Aorta (tissue), 5 donors: Measurements from ENCODE around the gene BANK1. TPM values are rescaled to one million over a fixed set of nuclear protein-coding genes. Genes with fewer than 3 reads are reported as not detected.

ENCODE experiments used
- ATAC-seq: fragments of 200-7000 bp; cut with Tn5 transposase; one replicate; pipeline ENCODE4 v1.9.1; 2022; ENCODE audit warnings: moderate library complexity; ENCODE audit not compliant: low FRiP score
- DNase-seq, 2 donors: peaks; one replicate each; pipeline ENCODE4 v3.0.0-alpha.2; 2020
- H3K27ac ChIP-seq, 2 donors: one replicate each; pipeline ENCODE4 v1.5.1; 2013; ENCODE audit warnings: low read length in 2 of 2, mild to moderate bottlenecking in 2 of 2, moderate library complexity in 2 of 2, control low read depth in 1 of 2, inconsistent platforms in 1 of 2, low read depth in 1 of 2
- H3K27me3 ChIP-seq, 2 donors: one replicate each; pipeline ENCODE4 v1.6.1; 2013; ENCODE audit warnings: control low read depth in 1 of 2, low read length in 1 of 2, mild to moderate bottlenecking in 1 of 2, moderate library complexity in 1 of 2; ENCODE audit not compliant: insufficient read depth in 2 of 2, control insufficient read depth in 1 of 2
- H3K36me3 ChIP-seq, 2 donors: one replicate each; pipeline ENCODE4 v1.6.1; 2013; ENCODE audit warnings: control low read depth in 1 of 2, low read length in 1 of 2, mild to moderate bottlenecking in 1 of 2; ENCODE audit not compliant: insufficient read depth in 2 of 2, control insufficient read depth in 1 of 2
- H3K4me1 ChIP-seq, 2 donors: one replicate each; pipeline ENCODE4 v1.6.1; 2013; ENCODE audit warnings: low read length in 2 of 2, control low read depth in 1 of 2, mild to moderate bottlenecking in 1 of 2, moderate library complexity in 1 of 2; ENCODE audit not compliant: insufficient read depth in 2 of 2, control insufficient read depth in 1 of 2
- H3K4me3 ChIP-seq, 2 donors: one replicate each; pipeline ENCODE4 v1.5.1; 2013; ENCODE audit warnings: low read length in 2 of 2, control low read depth in 1 of 2, mild to moderate bottlenecking in 1 of 2
- H3K9me3 ChIP-seq: one replicate; pipeline ENCODE4 v1.6.1; 2013; ENCODE audit warnings: mild to moderate bottlenecking, low read length; ENCODE audit not compliant: control insufficient read depth
- WGBS, 2 donors: extraction: QIAGEN DNeasy Blood & Tissue Kit; methylation state at CpG; one replicate each; pipeline ENCODE4 v1.1.7; 2013; 5-methylcytosine and 5-hydroxymethylcytosine counted together
- intact Hi-C, 2 donors: fragments of 100-400 bp; cut with DNase I; formaldehyde crosslinking; loops; one replicate each; pipeline versions ENCODE4 v1.14.2 to v1.15.0; 2022
- polyA plus RNA-seq, 2 donors: library from polyadenylated mRNA; stranded (reverse); fragments of 200-250 nt; gene quantifications; one replicate each; pipeline ENCODE4 v1.2.3, GENCODE V29; 2013
- total RNA-seq, 2 donors: library from RNA; stranded (reverse); fragmentation: NEBNext Ultra II Directional; extraction: Animal tissue kit (Norgen Biotek cat#: 25700); gene quantifications; one replicate each; pipeline ENCODE4 v1.2.1, GENCODE V29; 2021
- donor health status: healthy with polysubstance abuse.
- donor health status: Bipolar disorder and iron deficiency.
- donor health status: DM: no; HTN: no; CAD: no.
- donor health status: DM: no; HTN: no; CAD: no.
- donor health status: DM: yes; HTN: yes; CAD: no.

Gene BANK1
- total and polyA plus RNA-seq, 4 donors = 0.05 to 1.8 (median 1.2) TPM

DNA sequence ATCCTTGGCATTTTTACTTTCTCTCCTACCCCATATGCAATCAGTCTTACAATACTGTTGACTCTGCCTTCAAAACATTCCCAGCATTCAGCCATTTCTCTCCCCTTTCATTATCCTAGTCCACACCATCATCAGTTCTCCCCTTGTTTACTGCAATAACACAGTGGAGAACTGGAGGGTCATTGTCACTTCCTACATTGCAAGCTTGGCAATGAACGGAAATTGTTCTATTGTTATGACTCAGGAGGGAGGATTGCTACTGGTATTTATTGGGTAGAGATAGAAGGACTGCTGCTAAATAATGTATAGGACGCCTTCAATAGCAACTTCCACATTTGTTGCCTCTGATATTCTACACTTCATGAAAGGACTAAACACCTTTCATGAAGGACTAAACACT is 231.8 kb downstream of the BANK1 start:
- Histone ChIP-seq H3K4me1 (no peaks in the 10 kb centered on the region), H3K27me3 (no peaks in the 10 kb centered on the region), H3K4me3 (no peak overlapping the region), H3K27ac (no peak overlapping the region), H3K9me3 (no peaks in the 10 kb centered on the region), H3K36me3 (no peaks in the 10 kb centered on the region)
- intact Hi-C loops = no loop called here
- ATAC-seq = no peak
- DNase-seq = no peak
- 86 to 87% methylated on average over 2 of the region's 2 CpGs for WGBS, 2 donors

DNA sequence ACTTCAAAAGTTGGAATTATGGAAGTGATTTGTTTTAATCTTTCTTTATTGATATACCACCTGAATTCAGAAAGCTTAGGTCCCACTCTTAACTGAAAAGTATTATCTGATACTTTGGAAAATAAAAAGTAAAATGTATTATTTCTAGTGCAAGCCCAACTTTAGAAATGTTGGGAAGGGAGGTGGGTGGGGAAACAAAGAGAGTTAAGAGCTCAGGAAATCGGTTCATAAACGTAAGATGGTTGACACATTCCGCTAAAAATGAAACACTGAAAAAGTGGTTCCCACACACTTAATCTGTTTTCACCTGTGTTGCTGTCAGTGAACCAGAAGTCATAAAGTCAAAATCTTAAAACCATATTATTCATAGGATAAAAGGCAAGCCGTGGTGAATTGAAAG is 237.4 kb downstream of the BANK1 start:
- Histone ChIP-seq H3K4me3 (no peak overlapping the region), H3K27ac (no peak overlapping the region), H3K9me3 (no peaks in the 10 kb centered on the region), H3K27me3 (no peaks in the 10 kb centered on the region), H3K36me3 (no peaks in the 10 kb centered on the region), H3K4me1 (no peaks in the 10 kb centered on the region)
- DNase-seq (no peak), ATAC-seq (no peak)
- 71 to 82% methylated on average over 4 of the region's 4 CpGs for WGBS, 2 donors
- intact Hi-C loops = no loop called here

GRCh38 chr4:102031406-102031805 is 240.9 kb downstream of the BANK1 start:
- DNase-seq (no peak), ATAC-seq (no peak)
- WGBS, 2 donors = 36 to 44% methylated on average over 2 of the region's 2 CpGs
- H3K9me3 ChIP-seq = no peaks in the 10 kb centered on the region
- H3K27me3 ChIP-seq = no peaks in the 10 kb centered on the region
- H3K4me3 ChIP-seq = no peak overlapping the region
- H3K27ac ChIP-seq = no peak overlapping the region
- no peaks in the 10 kb centered on the region for H3K36me3 ChIP-seq
- intact Hi-C loops = no loop called here
- no peaks in the 10 kb centered on the region for H3K4me1 ChIP-seq

GRCh38 chr4:102036016-102036415 is 245.5 kb downstream of the BANK1 start:
- Histone ChIP-seq H3K4me3 (no peak overlapping the region), H3K36me3 (no peaks in the 10 kb centered on the region), H3K27me3 (no peaks in the 10 kb centered on the region), H3K4me1 (no peaks in the 10 kb centered on the region), H3K9me3 (no peaks in the 10 kb centered on the region), H3K27ac (no peak overlapping the region)
- 86 to 90% methylated on average over 1 of the region's 1 CpG for WGBS, 2 donors
- ATAC-seq (no peak), DNase-seq (no peak)
- intact Hi-C loops = no loop called here

DNA sequence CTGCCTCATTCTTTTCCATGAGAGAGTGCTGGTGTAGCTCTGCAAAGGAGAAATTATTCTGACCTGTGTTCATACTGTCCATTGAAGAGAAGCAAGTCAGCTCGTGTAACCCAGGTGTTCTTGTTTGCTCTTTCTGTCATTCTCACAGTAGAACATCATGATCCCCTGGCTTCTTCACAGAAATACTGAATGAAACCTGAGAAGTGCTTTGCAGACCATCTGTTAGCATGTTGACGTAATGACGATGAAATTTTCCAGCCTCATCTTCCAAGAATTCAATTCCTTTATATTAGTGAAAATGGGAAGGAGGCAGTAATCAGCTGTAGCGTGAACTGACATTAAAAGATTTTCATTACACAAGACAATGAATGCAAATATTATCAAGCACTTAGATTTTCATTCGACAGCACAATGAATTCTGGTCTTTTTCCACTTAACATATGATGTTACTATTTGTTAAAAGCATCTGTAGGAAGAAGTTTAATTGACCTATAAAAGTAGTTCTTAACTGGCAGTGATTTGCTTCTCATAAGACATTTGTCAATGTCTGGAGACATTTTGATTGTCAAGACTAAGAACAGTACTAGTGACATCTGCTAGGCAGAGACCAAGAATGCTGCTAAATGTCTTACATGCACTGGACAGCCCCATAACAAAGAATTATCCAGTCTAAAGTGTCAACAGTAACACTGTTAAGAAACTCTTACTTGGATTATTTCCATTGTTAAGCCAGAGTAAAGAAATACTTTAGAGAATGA is 246.3 kb downstream of the BANK1 start:
- Histone ChIP-seq H3K9me3 (no peaks in the 10 kb centered on the region), H3K4me1 (no peaks in the 10 kb centered on the region), H3K27me3 (no peaks in the 10 kb centered on the region), H3K36me3 (no peaks in the 10 kb centered on the region), H3K27ac (no peak overlapping the region), H3K4me3 (no peak overlapping the region)
- intact Hi-C loops = no loop called here
- ATAC-seq (no peak), DNase-seq (no peak)
- WGBS, 2 donors = 74 to 77% methylated on average over 5 of the region's 5 CpGs

- DNase-seq (no peak), ATAC-seq (no peak)
- Histone ChIP-seq H3K4me1 (no peaks in the 10 kb centered on the region), H3K9me3 (no peaks in the 10 kb centered on the region), H3K27ac (no peak overlapping the region), H3K4me3 (no peak overlapping the region), H3K36me3 (no peaks in the 10 kb centered on the region), H3K27me3 (no peaks in the 10 kb centered on the region)
- 64% methylated on average over 2 of the region's 2 CpGs for WGBS, 2 donors
- intact Hi-C loops = no loop called here
These were observed 247.0 kb downstream of the BANK1 start for GRCh38 chr4:102037566-102037965.

DNA sequence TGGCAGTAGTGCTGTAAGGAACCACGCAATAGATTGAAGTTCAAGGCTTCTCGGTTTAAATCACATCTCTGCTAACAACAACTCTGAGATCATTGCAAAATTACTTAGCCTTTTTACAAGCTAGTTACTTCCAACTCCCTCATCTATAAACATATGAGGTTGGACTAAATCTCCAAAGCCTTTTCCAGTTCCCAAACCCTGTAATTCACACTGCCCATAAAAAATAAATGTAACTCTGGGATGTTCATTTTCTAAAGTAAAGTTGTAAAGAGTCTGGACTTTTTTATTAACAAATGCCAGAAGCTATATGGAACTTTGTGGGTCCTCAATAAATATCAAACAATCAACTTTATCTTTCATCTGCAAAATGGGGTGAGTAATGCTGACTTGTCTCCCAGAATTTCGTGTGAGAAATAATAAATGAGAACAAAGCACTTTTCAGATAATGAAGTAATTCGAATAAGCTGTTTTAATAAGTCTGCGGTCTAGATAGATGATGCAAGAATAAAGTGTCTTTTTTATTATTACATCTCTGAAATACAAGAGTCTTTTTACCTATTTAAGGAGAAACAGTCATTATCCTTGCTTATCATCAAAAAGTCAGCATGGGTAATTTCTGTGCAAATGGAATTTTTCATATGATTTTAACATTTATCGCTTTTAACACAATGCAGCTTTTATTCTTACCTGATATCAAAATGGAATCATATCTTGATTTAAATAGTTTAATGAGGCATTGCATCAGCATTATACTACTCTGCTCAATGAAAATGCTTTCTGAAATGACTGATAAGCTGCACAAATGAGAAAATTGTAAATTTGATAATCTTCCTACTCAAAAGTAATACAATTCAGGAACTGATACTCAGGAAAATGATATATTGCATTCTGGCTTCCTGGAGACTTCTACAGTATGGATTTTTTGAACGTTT is 252.6 kb downstream of the BANK1 start:
- Histone ChIP-seq H3K36me3 (no peaks in the 10 kb centered on the region), H3K4me1 (no peaks in the 10 kb centered on the region), H3K27ac (no peak overlapping the region), H3K27me3 (no peaks in the 10 kb centered on the region), H3K4me3 (no peak overlapping the region), H3K9me3 (no peaks in the 10 kb centered on the region)
- 64 to 74% methylated on average over 7 of the region's 7 CpGs for WGBS, 2 donors
- intact Hi-C loops = no loop called here
- ATAC-seq (no peak), DNase-seq (no peak)

DNA sequence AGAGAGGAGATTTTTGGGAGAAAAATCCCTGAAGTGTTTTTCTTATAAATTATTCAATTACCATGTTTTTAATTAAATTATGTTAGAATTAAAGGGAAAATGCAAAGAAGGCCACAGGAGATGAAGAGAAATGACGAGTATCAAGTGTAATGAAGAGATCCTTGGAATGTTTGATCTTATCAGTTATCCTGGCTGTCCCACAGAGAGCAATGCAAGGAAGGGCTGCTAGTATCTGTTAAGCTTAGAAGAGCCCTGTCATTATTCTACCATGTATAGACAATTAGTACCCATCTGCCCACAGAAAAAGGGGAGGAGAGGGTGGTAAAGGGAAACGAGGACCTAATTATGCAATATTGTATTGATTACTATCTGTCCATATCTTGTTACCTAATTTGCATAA is 257.1 kb downstream of the BANK1 start:
- intact Hi-C loops = no loop called here
- H3K4me1 ChIP-seq = no peaks in the 10 kb centered on the region
- DNase-seq (no peak), ATAC-seq (no peak)
- 79% methylated on average over 2 of the region's 2 CpGs for WGBS, 2 donors
- no peaks in the 10 kb centered on the region for H3K9me3 ChIP-seq
- no peak overlapping the region for H3K4me3 ChIP-seq
- no peak overlapping the region for H3K27ac ChIP-seq
- H3K36me3 ChIP-seq = no peaks in the 10 kb centered on the region
- no peaks in the 10 kb centered on the region for H3K27me3 ChIP-seq

GRCh38 chr4:102055805-102056204 is 265.3 kb downstream of the BANK1 start:
- no peak overlapping the region for H3K27ac ChIP-seq
- H3K4me3 ChIP-seq = no peak overlapping the region
- no peaks in the 10 kb centered on the region for H3K9me3 ChIP-seq
- no peaks in the 10 kb centered on the region for H3K27me3 ChIP-seq
- no peaks in the 10 kb centered on the region for H3K36me3 ChIP-seq
- H3K4me1 ChIP-seq = no peaks in the 10 kb centered on the region
- no peak for DNase-seq
- ATAC-seq = no peak
- intact Hi-C loops = no loop called here
